ENCODE data around the gene PRMT7. TPM values are rescaled to one million over a fixed set of nuclear protein-coding genes. Genes with fewer than 3 reads are reported as not detected.

Gene PRMT7
- total RNA-seq (2022; extraction: Qiagen RNA extraction) = 26.3 to 31.8 TPM (median 28.8 TPM) in 5 replicates

DNA sequence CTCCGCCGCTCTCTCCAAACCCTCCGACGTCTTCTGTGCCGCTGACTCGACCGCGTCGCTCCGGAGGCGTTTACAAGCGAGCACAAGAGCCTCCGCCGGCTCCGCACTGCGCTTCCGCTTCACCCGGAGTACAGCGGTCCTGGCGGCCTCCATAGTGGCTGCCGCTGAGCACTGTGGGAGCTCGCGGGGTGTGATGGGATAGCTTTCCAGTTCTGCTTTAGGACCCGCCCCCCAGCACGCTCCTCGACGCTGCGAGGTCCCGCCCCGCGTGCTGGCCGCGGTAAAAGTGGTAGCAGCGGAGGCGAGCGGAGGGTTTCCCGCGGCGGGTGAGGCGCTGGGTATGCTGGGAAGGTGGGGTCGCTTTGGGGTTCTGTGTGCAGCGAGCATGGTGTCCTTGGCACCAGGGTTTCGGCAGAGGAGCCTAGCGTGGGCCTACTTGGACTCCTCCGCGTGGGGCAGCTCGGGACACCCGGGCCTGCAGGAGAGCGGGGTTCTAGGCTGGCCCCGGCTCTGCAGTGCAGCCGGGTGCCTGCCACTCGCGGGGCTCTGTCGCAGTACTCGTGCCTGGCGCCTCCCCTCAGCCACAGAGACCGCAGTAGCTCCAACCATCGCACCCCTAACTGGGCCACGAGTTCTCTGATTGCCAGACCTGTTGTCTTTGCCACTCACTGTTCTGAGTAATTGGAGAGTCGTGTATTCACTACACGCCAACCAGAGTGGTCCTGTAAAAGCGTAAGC lies at the start of gene PRMT7, which contains the start of gene SLC7A6OS:
Gene PRMT7, plus strand, starts transcription at position 246 of the 738 bp plus-strand sequence. CDS start 4,961 bp downstream, outside the sequence.
Gene SLC7A6OS, minus strand, starts transcription at position 173 of the 738 bp plus-strand sequence. Its CDS starts 20 bp downstream, at position 153.

DNA sequence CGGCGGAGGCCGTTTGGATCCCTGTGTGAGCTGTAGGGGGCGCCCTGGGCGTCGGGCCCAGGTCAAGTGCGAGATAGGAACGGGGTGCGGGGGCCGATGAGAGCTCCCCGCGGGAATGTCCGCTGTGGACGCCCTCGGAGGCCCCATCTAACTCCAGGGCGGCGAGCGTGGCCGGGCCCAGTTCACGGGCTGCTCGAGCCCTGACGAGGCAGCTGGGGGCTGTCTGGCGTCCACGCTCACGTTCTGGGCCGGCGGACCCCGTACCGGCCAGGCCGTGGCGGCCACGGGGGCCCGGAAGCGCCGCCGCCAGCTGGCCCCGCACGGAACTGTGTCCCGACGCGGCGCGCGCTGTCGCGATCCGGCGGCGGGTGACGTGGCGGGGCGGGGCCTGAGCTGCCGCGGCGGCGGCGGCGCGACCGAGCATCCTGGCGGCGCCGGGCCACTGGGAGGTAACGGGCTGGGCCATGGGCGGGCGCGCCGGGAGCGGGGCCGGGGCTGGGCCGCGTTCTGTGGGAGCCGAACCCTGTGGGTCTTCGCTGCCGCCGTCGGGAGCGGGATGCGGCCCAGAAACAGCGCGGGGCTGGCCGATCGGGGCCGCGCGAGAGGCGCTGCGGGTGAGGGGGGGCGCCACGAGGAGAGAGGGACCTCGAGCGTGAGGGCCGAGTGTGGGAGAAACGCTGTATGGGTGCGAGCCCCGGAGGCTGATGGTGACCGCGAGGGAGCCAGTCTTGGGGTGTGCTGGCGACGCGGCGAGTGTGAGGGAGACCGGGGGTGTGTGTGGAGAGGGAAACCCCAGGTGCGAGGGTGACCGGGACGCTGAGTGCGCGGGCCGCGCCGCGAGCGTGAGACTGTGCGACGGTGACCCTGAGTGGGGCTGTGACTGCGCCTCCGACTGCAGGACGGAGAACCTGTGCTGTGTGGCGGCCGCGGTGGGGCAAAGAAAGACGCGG lies 46.4 kb upstream of the PRMT7 start, which contains the start of gene SLC7A6:
Gene SLC7A6, plus strand, starts transcription at position 399 of the 950 bp plus-strand sequence. CDS start 10,201 bp downstream, outside the sequence.

Other genes starting within 250 kb of the PRMT7 start
- 12.3 to 15.2 TPM (median 14.4 TPM) in 5 replicates for gene NFATC3, start 225.6 kb upstream of the PRMT7 start, total RNA-seq (2022; extraction: Qiagen RNA extraction)
- 0.06 to 0.34 TPM (median 0.09 TPM) in 4 of 5 replicates, not detected in the other for gene ESRP2, start 74.9 kb upstream of the PRMT7 start, total RNA-seq (2022; extraction: Qiagen RNA extraction)
- gene PLA2G15, start 65.6 kb upstream of the PRMT7 start, total RNA-seq (2022; extraction: Qiagen RNA extraction) = 14.4 to 16.7 TPM (median 14.7 TPM) in 5 replicates
- 27.2 to 35.7 TPM (median 30.9 TPM) in 5 replicates for gene SLC7A6, start 46.5 kb upstream of the PRMT7 start, total RNA-seq (2022; extraction: Qiagen RNA extraction)
- 9.7 to 12.3 TPM (median 10.8 TPM) in 5 replicates for gene SLC7A6OS, start 73 bp upstream of the PRMT7 start, total RNA-seq (2022; extraction: Qiagen RNA extraction)
- gene SMPD3, start 137.5 kb downstream of the PRMT7 start, total RNA-seq (2022; extraction: Qiagen RNA extraction) = 0.05 to 0.36 TPM (median 0.10 TPM) in 5 replicates
- 6.2 to 12.7 TPM (median 8.5 TPM) in 5 replicates for gene ZFP90, start 228.3 kb downstream of the PRMT7 start, total RNA-seq (2022; extraction: Qiagen RNA extraction)